Measurements from ENCODE around the gene GOLGA8J. TPM values are rescaled to one million over a fixed set of nuclear protein-coding genes. Genes with fewer than 3 reads are reported as not detected.
"Not testable (repeated sequence)": the region's sequence is repeated elsewhere in the genome, so short reads cannot be mapped to it uniquely, and the experiment has no call there.

GOLGA8J gene
- total RNA-seq, 1 donor from 2014 or later, result 0.22 TPM

DNA sequence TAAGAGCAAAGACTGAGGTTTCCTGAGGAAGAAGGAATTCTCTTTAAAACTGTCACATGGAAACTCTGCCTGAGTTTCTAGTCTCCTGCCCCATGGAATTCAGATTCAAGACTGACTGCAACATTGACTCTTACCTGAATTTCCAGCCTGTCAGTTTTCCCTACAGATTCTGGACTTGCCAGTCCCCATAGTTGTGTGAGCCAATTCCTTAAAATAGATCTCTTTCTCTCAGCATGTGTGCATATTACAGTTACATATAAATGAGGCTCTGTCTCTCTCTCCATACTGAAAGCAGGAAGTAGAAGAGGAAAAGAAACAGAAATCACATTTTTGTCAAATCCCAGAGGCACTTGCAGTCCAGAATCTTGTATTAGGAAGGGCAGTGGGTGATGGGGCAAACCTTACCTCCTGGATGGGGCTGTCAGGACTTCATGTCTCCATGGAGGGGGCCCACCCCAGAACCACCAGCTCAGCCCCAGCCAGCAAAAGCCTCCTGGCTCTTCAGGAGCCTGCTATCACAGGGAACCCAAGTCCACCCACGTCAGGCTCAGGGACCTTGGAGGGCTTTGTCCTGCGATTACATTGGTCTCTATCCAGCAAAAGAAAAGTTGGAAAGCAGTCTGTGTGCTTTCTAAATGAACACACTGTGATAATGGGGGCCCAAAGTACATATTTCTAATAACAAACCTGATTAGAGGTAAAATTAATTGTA lies 18.8 kb upstream of the GOLGA8J start:
- no peaks in the 10 kb centered on the region for H3K4me1 Mint-ChIP-seq
- H3K9me3 Mint-ChIP-seq, result peaks cover 5% of the 10 kb centered on the region
- DNase-seq (no peak), ATAC-seq (ENCODE audit: low read depth) (no peak)
- CTCF ChIA-PET, result no interaction called here
- H3K27ac Mint-ChIP-seq, result no peak overlapping the region
- TF ChIP-seq, protein P1, sequence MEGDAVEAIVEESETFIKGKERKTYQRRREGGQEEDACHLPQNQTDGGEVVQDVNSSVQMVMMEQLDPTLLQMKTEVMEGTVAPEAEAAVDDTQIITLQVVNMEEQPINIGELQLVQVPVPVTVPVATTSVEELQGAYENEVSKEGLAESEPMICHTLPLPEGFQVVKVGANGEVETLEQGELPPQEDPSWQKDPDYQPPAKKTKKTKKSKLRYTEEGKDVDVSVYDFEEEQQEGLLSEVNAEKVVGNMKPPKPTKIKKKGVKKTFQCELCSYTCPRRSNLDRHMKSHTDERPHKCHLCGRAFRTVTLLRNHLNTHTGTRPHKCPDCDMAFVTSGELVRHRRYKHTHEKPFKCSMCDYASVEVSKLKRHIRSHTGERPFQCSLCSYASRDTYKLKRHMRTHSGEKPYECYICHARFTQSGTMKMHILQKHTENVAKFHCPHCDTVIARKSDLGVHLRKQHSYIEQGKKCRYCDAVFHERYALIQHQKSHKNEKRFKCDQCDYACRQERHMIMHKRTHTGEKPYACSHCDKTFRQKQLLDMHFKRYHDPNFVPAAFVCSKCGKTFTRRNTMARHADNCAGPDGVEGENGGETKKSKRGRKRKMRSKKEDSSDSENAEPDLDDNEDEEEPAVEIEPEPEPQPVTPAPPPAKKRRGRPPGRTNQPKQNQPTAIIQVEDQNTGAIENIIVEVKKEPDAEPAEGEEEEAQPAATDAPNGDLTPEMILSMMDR (IDR thresholded peaks at IDR 0.05), result no peak
- H3K4me3 Mint-ChIP-seq, result no peak overlapping the region
- POLR2A ChIA-PET, result no interaction called here
- no peaks in the 10 kb centered on the region for H3K36me3 Mint-ChIP-seq (ENCODE audit: low read depth)
- no peaks in the 10 kb centered on the region for H3K27me3 Mint-ChIP-seq
- intact Hi-C loops (cut with micrococcal nuclease), result no loop called here

DNA sequence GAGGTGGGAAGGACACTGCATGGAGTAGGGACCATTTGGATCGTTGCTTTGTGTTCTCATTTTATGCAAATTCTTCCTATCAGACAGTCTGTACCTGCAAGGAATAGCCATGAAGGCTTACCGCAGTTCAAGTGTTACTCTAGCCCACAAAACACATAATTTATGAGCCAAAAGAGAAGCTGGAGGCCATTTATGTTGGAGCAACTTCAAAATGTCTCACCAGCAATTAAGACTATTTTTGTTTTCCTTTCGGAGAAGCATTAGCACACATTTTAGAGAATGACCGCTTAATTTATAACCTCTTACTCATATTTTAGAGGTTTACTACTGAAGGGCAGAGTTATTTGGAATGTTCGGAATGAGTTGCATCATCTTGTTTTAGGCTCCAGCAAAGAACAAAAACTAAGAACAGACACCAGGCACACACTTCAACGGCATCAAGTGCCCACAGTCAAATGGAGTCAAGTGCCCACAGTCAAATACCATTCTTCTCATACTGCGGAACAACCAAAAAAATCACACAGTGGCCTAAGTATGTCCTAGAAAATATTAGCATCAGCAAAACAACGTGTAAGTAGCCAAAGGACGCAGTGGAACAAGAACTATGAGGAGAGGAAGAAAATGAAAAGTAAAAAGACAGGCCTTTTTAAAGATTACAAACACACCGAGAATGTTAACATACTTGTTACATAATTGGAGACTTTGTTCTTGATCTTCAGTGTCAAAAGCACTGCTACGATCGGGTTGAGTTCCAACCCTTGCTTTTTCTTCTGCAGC lies 17.5 kb upstream of the GOLGA8J start:
- no peaks in the 10 kb centered on the region for H3K36me3 Mint-ChIP-seq (ENCODE audit: low read depth)
- no peaks in the 10 kb centered on the region for H3K27me3 Mint-ChIP-seq
- no peak overlapping the region for H3K27ac Mint-ChIP-seq
- no peak overlapping the region for H3K4me3 Mint-ChIP-seq
- H3K4me1 Mint-ChIP-seq, result no peaks in the 10 kb centered on the region
- TF ChIP-seq, protein P1 (IDR thresholded peaks at IDR 0.05), result no peak
- intact Hi-C loops (cut with micrococcal nuclease), result no loop called here
- DNase-seq (no peak), ATAC-seq (ENCODE audit: low read depth) (no peak)
- H3K9me3 Mint-ChIP-seq, result peaks cover 5% of the 10 kb centered on the region
- ChIA-PET POLR2A (no interaction called here), CTCF (no interaction called here)

DNA sequence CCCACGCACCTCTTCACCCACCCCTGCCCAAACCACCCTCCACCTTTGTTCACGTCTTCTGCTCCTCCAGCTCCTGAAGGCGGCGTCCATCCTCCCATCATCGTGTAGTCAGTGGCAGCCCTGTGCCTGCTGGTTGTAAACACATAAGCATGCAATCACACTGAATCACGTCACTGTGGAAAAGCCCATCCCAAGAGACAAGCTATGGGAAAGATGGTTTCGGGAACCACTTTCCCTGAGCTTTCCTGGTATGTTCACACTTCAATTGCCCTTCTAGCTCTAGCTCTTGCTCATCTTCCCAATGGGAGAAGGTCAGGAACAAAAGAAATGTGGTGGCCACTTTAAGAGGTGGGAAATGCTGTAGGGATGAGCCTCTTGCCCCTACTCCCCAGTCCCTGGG lies 14.4 kb upstream of the GOLGA8J start:
- Mint-ChIP-seq H3K4me1 (no peaks in the 10 kb centered on the region), H3K27me3 (peaks cover 2% of the 10 kb centered on the region), H3K27ac (no peak overlapping the region), H3K36me3 (ENCODE audit: low read depth) (no peaks in the 10 kb centered on the region), H3K4me3 (no peak overlapping the region), H3K9me3 (peaks cover 5% of the 10 kb centered on the region)
- ATAC-seq (ENCODE audit: low read depth) (no peak), DNase-seq (no peak)
- POLR2A ChIA-PET, result no interaction called here
- intact Hi-C loops (cut with micrococcal nuclease), result no loop called here
- TF ChIP-seq, protein P1 (IDR thresholded peaks at IDR 0.05), result no peak
- CTCF ChIA-PET, result no interaction called here

DNA sequence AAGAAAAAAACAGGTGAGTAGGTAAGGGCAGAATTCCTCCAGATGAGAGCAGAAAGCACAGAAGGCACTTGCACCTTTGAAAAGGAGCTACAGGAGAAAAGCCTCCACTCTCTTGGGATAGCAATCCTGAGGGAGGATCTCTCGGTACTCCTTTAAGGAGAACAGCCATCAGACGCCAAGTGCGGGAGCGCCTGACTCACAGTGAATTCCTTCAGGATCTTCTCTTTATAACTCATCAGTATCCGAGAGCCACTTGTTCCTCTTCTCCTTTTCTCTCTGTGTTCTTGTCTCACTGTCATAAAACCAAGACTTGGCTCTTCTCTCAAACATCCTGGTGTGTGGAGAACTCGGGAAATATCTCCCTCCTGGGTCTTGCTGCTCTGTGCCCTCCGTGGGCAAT lies 10.1 kb upstream of the GOLGA8J start:
- Mint-ChIP-seq H3K27ac (no peak overlapping the region), H3K9me3 (peaks cover 3% of the 10 kb centered on the region), H3K4me3 (no peak overlapping the region), H3K27me3 (peaks cover 5% of the 10 kb centered on the region), H3K4me1 (no peaks in the 10 kb centered on the region), H3K36me3 (ENCODE audit: low read depth) (no peaks in the 10 kb centered on the region)
- ChIA-PET CTCF (no interaction called here), POLR2A (no interaction called here)
- TF ChIP-seq, protein P1 (IDR thresholded peaks at IDR 0.05), result no peak
- intact Hi-C loops (cut with micrococcal nuclease), result no loop called here
- DNase-seq (no peak), ATAC-seq (ENCODE audit: low read depth) (no peak)

DNA sequence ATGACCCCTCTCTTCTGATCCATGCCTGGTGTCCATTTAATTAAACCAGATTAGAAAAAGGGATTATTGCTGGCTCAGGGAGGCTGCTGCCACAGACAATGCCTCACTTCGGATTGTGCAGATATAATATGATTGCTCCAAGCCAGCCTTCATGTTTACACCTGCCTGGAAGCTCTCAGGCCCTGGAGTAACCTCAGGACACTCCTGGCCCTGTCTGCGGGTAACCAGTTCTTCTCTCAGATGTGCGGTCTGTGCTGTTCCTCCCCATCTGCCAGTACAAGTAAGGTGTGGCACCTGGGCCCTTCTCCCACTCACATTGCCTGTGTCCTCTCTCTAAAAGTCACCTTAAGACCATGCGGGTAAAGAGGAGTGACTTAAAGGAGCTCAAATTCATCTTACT lies 8.8 kb upstream of the GOLGA8J start:
- H3K4me1 Mint-ChIP-seq, result no peaks in the 10 kb centered on the region
- H3K36me3 Mint-ChIP-seq (ENCODE audit: low read depth), result no peaks in the 10 kb centered on the region
- H3K9me3 Mint-ChIP-seq, result no peaks in the 10 kb centered on the region
- ChIA-PET POLR2A (no interaction called here), CTCF (interaction anchor here (1.2 kb wide), 1 partner anchor 934 kb away, joined by 3 read pairs; no protein-coding TSS in a partner anchor)
- intact Hi-C loops (cut with micrococcal nuclease), result no loop called here
- H3K27me3 Mint-ChIP-seq, result peaks cover 5% of the 10 kb centered on the region
- TF ChIP-seq, protein P1 (IDR thresholded peaks at IDR 0.05), result no peak
- no peak overlapping the region for H3K4me3 Mint-ChIP-seq
- no peak overlapping the region for H3K27ac Mint-ChIP-seq
- ATAC-seq (ENCODE audit: low read depth), result no peak
- no peak for DNase-seq

DNA sequence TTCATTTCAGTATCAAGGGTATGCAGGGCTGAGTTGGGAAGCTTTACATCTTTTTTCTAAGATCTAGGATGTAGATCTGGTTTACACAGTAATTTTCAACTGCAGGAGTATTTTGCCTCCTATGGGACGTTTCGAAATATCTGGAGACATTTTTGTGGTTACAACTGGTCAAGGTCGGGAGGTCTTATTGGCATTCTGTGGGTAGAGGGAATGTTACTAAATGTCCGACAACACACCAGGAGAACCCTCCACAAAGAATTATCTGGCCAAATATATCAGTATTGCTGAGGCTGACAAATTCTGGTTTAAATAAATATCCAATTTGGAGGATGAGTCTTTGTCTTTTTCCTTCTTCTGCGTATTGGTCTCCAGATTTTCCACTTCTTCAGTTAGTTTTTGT lies 1.9 kb upstream of the GOLGA8J start:
- H3K9me3 Mint-ChIP-seq; H3K4me3 Mint-ChIP-seq; H3K36me3 Mint-ChIP-seq (ENCODE audit: low read depth); H3K27ac Mint-ChIP-seq; H3K27me3 Mint-ChIP-seq; H3K4me1 Mint-ChIP-seq; POLR2A ChIA-PET; CTCF ChIA-PET; DNase-seq; ATAC-seq (ENCODE audit: low read depth); intact Hi-C loops (cut with micrococcal nuclease): not testable (repeated sequence)

DNA sequence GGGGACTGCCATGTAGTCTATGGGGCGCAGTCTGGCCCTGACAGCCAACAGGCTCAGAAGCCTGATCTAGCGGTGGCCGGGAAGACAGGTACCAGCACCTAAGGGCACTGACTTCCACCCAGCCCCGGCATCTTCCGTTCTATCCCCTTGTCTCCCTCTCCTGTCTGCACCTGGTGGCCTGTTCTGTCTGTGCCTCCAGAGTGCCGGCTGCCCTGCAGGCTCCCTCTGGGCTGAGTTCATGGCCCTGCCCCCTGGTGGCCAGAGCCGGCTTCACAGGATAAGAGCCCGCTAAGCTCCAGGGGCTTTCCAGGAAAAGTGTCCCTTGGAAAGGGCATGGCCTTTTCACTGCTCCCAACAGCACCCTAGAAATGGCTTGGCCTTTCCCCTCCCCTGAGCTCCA lies 15.1 kb downstream of the GOLGA8J start:
- POLR2A ChIA-PET; H3K4me1 Mint-ChIP-seq; H3K4me3 Mint-ChIP-seq; H3K27me3 Mint-ChIP-seq; H3K9me3 Mint-ChIP-seq; CTCF ChIA-PET; H3K36me3 Mint-ChIP-seq (ENCODE audit: low read depth); DNase-seq; H3K27ac Mint-ChIP-seq; intact Hi-C loops (cut with micrococcal nuclease): not testable (repeated sequence)
- ATAC-seq (ENCODE audit: low read depth), result peak; percentile 71

DNA sequence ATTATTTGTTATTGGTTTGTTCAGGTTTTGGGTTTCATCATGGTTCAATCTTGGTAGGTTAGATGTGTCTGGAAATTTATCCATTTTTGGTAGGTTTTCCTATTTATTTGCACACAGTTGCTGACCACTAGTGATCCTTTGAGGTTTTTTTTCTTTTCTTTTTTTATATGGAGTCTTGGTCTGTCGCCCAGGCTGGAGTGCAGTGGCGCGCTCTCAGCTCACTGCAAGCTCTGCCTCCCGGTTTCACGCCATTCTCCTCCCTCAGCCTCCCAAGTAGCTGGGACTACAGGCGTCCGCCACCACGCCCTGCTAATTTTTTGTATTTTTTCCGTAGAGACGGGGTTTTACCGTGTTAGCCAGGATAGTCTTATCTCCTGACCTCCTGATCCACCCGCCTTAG lies 20.1 kb downstream of the GOLGA8J start:
- H3K27me3 Mint-ChIP-seq; H3K9me3 Mint-ChIP-seq; H3K4me3 Mint-ChIP-seq; H3K27ac Mint-ChIP-seq; DNase-seq; ATAC-seq (ENCODE audit: low read depth); POLR2A ChIA-PET; CTCF ChIA-PET; H3K4me1 Mint-ChIP-seq; H3K36me3 Mint-ChIP-seq (ENCODE audit: low read depth); intact Hi-C loops (cut with micrococcal nuclease): not testable (repeated sequence)

All from activated B cell treated with CpG ODN at 0.5 μM for 24 hours (primary cell).